ENCODE results near the gene GAPDHS. TPM values are rescaled to one million over a fixed set of nuclear protein-coding genes. Genes with fewer than 3 reads are reported as not detected.

GAPDHS gene
- total RNA-seq, 4 donors from 2014 or later, result not detected

GRCh38 chr19:35500611-35501010, 32.6 kb upstream of the GAPDHS start:
- Histone ChIP-seq H3K27ac (no peak overlapping the region), H3K36me3 (no peaks in the 10 kb centered on the region), H3K4me1 (no peaks in the 10 kb centered on the region), H3K9me3 (no peaks in the 10 kb centered on the region), H3K27me3 (peaks cover 0 to 3% (median 0%) of the 10 kb centered on the region in 3 donors), H3K4me3 (no peak overlapping the region)
- ATAC-seq, result no peak
- intact Hi-C loops (cut with DNase I; ENCODE audit: low total_unique reads) (no loop called here), in situ Hi-C loops (cut with MboI; ENCODE audit: low sequenced_read_pairs in 4 of 4) (no loop called here)
- TF ChIP-seq POLR2A (IDR thresholded peaks at IDR 0.05) (no peak), CTCF (IDR thresholded peaks at IDR 0.05 in 4 of 5, conservative IDR thresholded peaks at IDR 0.05 in 1 of 5) (no peak)
- no peak for DNase-seq

DNA sequence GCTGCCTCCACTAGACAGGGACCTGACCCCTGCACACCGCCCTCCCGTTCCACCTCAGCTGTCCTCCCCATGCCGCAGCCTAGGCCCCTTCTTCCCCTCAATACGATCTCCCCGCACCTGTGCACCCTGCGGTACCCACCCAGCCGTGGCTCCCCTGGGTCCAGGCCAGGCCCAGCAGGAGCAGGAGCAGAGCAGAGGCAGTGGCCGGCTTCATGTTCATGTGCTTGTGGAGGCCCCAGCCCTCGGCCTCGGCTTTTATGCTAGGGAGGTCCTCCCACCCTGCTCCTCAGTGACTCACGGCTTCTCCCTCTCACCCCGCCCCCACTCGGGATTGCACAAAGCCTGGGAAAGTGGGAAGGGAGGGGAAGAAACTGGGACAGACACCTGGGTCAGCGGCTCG, 31.6 kb upstream of the GAPDHS start:
- no peaks in the 10 kb centered on the region for H3K9me3 ChIP-seq
- no peak overlapping the region for H3K27ac ChIP-seq
- no peak overlapping the region for H3K4me3 ChIP-seq
- TF ChIP-seq CTCF (IDR thresholded peaks at IDR 0.05 in 4 of 5, conservative IDR thresholded peaks at IDR 0.05 in 1 of 5), result no peak
- H3K36me3 ChIP-seq, result no peaks in the 10 kb centered on the region
- intact Hi-C loops (cut with DNase I; ENCODE audit: low total_unique reads) (no loop called here), in situ Hi-C loops (cut with MboI; ENCODE audit: low sequenced_read_pairs in 4 of 4) (no loop called here)
- no peak for DNase-seq
- ATAC-seq, result no peak
- peaks cover 0 to 3% (median 0%) of the 10 kb centered on the region in 3 donors for H3K27me3 ChIP-seq
- H3K4me1 ChIP-seq, result no peaks in the 10 kb centered on the region

- ATAC-seq, result no peak
- no peaks in the 10 kb centered on the region for H3K4me1 ChIP-seq
- no peaks in the 10 kb centered on the region for H3K36me3 ChIP-seq
- no peak for DNase-seq
- H3K9me3 ChIP-seq, result no peaks in the 10 kb centered on the region
- intact Hi-C loops (cut with DNase I; ENCODE audit: low total_unique reads) (no loop called here), in situ Hi-C loops (cut with MboI; ENCODE audit: low sequenced_read_pairs in 4 of 4) (no loop called here)
- peaks cover 4 to 10% (median 5%) of the 10 kb centered on the region in 3 donors for H3K27me3 ChIP-seq
- H3K27ac ChIP-seq, result no peak overlapping the region
- no peak overlapping the region for H3K4me3 ChIP-seq
- TF ChIP-seq CTCF (IDR thresholded peaks at IDR 0.05 in 4 of 5, conservative IDR thresholded peaks at IDR 0.05 in 1 of 5) (no peak), POLR2A (IDR thresholded peaks at IDR 0.05) (no peak)
These were observed 30.5 kb upstream of the GAPDHS start for GRCh38 chr19:35502751-35503150.

DNA sequence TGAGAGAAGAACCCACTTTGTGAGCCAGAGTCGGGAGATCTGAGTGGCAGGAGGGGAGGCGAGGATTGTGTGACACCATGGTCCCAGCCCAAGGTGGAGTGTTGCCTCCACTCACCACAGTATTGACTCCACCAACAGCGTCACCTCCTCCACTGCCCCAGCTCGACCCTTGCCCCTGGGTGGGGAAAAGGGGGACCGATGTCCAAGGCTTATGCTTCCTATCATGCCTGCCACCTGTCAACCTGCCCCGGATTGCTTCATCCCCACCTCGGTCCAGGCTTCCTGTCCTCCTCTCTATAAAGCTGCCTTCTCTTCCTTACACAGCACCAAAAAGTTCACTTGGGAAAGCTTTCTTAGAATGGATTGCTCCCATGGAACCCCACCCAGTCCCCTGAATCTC, 27.2 kb upstream of the GAPDHS start:
- TF ChIP-seq CTCF (IDR thresholded peaks at IDR 0.05 in 4 of 5, conservative IDR thresholded peaks at IDR 0.05 in 1 of 5), result no peak
- no peak for TF ChIP-seq POLR2A (IDR thresholded peaks at IDR 0.05)
- in situ Hi-C loops (cut with MboI; ENCODE audit: low sequenced_read_pairs in 4 of 4) (no loop called here), intact Hi-C loops (cut with DNase I; ENCODE audit: low total_unique reads) (no loop called here)
- Histone ChIP-seq H3K36me3 (no peaks in the 10 kb centered on the region), H3K4me3 (no peak overlapping the region), H3K9me3 (no peaks in the 10 kb centered on the region), H3K4me1 (peaks cover 0 to 4% of the 10 kb centered on the region in 2 donors), H3K27me3 (peaks cover 30 to 40% (median 37%) of the 10 kb centered on the region in 3 donors), H3K27ac (no peak overlapping the region)
- ATAC-seq, result no peak
- no peak for DNase-seq

GRCh38 chr19:35507561-35507960, 25.7 kb upstream of the GAPDHS start:
- intact Hi-C loops (cut with DNase I; ENCODE audit: low total_unique reads) (no loop called here), in situ Hi-C loops (cut with MboI; ENCODE audit: low sequenced_read_pairs in 4 of 4) (no loop called here)
- no peak for ATAC-seq
- Histone ChIP-seq H3K4me3 (no peak overlapping the region), H3K36me3 (no peaks in the 10 kb centered on the region), H3K4me1 (peaks cover 0 to 4% of the 10 kb centered on the region in 2 donors), H3K27ac (no peak overlapping the region), H3K27me3 (peaks cover 37 to 50% (median 40%) of the 10 kb centered on the region in 3 donors), H3K9me3 (no peaks in the 10 kb centered on the region)
- TF ChIP-seq POLR2A (IDR thresholded peaks at IDR 0.05), result no peak
- TF ChIP-seq CTCF (IDR thresholded peaks at IDR 0.05 in 4 of 5, conservative IDR thresholded peaks at IDR 0.05 in 1 of 5), result no peak
- DNase-seq, result no peak
